ENCODE measurements around the gene TP63.

DNA sequence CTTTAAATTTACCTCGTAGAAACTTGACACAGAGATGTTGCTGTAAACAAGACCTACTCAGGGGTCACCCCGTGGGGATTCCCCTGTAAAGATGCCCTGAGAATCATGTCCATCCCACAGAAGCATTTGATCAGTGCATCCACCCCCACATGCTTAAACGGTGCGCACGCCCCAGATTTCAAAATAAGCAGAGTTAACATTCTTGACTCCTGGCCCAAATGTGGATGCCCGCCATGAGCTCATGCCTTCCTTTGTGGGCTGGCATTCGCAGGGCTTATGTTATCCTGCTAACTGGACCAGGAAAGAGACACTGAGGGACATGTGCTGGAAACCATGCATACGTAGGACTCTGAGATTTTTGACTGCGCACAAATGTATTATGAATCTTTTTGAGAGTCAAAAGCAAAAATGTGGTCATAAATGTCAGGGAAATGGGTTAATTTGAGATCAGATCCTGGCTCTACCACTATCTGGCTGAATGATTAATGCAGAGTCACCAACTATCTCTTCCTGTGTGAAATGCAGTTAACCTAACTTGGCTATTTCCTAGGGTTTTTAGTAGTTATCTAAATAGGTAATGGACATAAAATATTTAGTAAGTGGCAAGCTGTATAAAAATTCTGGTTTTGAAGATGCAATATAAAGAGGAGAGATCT is 9.1 kb upstream of the TP63 start:
- no peak for TF ChIP-seq EZH2 (IDR thresholded peaks at IDR 0.05; ENCODE audit: borderline replicate concordance, low read depth, low read length, poor library complexity, severe bottlenecking)
- TF ChIP-seq, protein P1, sequence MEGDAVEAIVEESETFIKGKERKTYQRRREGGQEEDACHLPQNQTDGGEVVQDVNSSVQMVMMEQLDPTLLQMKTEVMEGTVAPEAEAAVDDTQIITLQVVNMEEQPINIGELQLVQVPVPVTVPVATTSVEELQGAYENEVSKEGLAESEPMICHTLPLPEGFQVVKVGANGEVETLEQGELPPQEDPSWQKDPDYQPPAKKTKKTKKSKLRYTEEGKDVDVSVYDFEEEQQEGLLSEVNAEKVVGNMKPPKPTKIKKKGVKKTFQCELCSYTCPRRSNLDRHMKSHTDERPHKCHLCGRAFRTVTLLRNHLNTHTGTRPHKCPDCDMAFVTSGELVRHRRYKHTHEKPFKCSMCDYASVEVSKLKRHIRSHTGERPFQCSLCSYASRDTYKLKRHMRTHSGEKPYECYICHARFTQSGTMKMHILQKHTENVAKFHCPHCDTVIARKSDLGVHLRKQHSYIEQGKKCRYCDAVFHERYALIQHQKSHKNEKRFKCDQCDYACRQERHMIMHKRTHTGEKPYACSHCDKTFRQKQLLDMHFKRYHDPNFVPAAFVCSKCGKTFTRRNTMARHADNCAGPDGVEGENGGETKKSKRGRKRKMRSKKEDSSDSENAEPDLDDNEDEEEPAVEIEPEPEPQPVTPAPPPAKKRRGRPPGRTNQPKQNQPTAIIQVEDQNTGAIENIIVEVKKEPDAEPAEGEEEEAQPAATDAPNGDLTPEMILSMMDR (conservative IDR thresholded peaks at IDR 0.05; ENCODE audit: low read depth, low read length): no peak
